Heart left ventricle (tissue), 13 donors: Measurements from ENCODE around the gene QRSL1.

Experiments used
- CTCF ChIP-seq, 12 donors: fragments of 200-600 bp; sonication (generic) in 4 of 12; IDR thresholded peaks; one replicate each; pipeline versions ENCODE4 v1.5.0 to v1.8.0; 2018 to 2022; ENCODE audit warnings: antibody characterized with exemption in 12 of 12, mild to moderate bottlenecking in 5 of 12
- POLR2A ChIP-seq, 2 donors: fragments of 450-650 bp; IDR thresholded peaks; one replicate each; pipeline ENCODE4 v1.6.1; 2017; ENCODE audit warnings: antibody characterized with exemption in 2 of 2, mild to moderate bottlenecking in 2 of 2, moderate library complexity in 2 of 2
- donor health status: ischemic (EF 13 %, LVEDD 7.1; RV severe dilation, severe dysfunction).
- donor health status: DM: no; HTN: yes; CAD: no.
- donor health status: DM: no; HTN: no; CAD: no.
- donor health status: ischemic (EF 25% LVEDD 6.9; RV normal size, moderate dysfunction).
- donor health status: ischemic (EF 25% LVEDD 5.7; RV mildly dilated, moderate dysfunction).
- donor health status: ischemic (EF 35%, LVEDD 5.7; RV mildly dilated, moderate dysfunction).
- donor health status: nonischemic (EF 11% LVEDD 7.7; RV severe dilation, severe dysfunction).
- donor health status: DM: yes; HTN: yes; CAD: no.
- donor health status: PGD.
- donor health status: ischemic (EF 29% LVEDD 5.4; RV normal size, mild dysfunction).
- donor health status: nonischemic (EF 23%, LVEDD 6.1; RV moderate dilation, normal function).

DNA sequence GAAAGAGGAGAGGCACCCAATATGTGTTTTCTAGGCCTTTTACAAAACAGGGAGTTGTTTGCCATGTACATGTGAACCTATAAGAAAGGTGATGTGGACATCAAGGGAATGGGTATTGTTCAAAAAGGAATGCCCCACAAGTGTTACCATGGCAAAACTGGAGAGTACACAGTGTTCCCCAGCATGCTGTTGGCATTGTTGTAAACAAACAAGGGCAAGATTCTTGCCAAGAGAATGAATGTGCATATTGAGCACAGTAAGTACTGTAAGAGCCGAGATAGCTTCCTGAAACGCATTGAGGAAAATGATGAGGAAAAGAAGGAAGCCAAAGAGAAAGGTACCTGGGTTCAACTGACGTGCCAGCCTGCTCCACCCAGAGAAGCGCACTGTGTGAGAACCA is 13.1 kb downstream of the QRSL1 start:
- TF ChIP-seq CTCF (IDR thresholded peaks at IDR 0.05) = no peak
- TF ChIP-seq POLR2A (IDR thresholded peaks at IDR 0.05) = no peak
